Thyroid gland (tissue), 4 donors: Measurements from ENCODE around the gene TARM1.

Source experiments
- CTCF ChIP-seq, 6 experiments: fragments of 200-600 bp in 3 of 6; fragments of 450-650 bp in 3 of 6; sonication (generic) in 3 of 6; IDR thresholded peaks; one replicate each; pipeline ENCODE4 v1.5.1; 2016 to 2019; ENCODE audit warnings: antibody characterized with exemption in 6 of 6, mild to moderate bottlenecking in 2 of 6, inconsistent platforms in 1 of 6, moderate library complexity in 1 of 6
- POLR2A ChIP-seq, 2 donors: fragments of 450-650 bp; IDR thresholded peaks; one replicate each; pipeline ENCODE4 v1.6.1; 2017; ENCODE audit warnings: antibody characterized with exemption in 2 of 2, mild to moderate bottlenecking in 2 of 2, moderate library complexity in 1 of 2

DNA sequence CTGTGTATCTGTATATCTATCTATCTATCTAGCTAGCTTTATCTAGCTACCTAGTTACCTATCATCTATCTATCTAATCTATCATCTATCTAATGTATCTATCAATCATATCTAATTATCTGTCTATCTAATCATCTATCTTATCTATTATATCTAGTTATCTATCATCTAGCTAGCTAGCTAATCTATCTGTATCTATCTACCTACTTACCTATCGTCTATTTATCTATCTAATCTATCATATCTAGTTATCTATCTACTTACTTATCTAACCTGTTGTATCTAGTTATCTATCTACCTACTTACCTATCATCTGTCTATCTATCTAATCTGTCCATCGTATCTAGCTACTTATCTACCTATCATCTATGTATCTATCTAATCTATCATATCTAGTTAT, 35.4 kb downstream of the TARM1 start:
- TF ChIP-seq POLR2A (IDR thresholded peaks at IDR 0.05) (no peak), CTCF (IDR thresholded peaks at IDR 0.05) (no peak)
